Right atrium auricular region (tissue), 2 donors: Measurements from ENCODE around the gene CYTH1. TPM values are rescaled to one million over a fixed set of nuclear protein-coding genes. Genes with fewer than 3 reads are reported as not detected.

Experiments
- DNase-seq: peaks from one replicate; pipeline ENCODE4 v3.0.0-alpha.2; 2019; ENCODE audit warnings: low spot score
- H3K27ac ChIP-seq, 2 donors: fragments of 200-600 bp; sonication (generic); 1 replicate in 1 of 2; 2 replicates in 1 of 2; pipeline ENCODE4 v1.5.1; 2016 to 2019
- H3K27me3 ChIP-seq, 2 donors: fragments of 200-600 bp; sonication (generic); one replicate each; pipeline versions ENCODE4 v1.5.1 to v1.6.0; 2017 to 2019
- H3K36me3 ChIP-seq: fragments of 200-600 bp; sonication (generic); one replicate; pipeline ENCODE4 v1.5.1; 2016
- H3K4me1 ChIP-seq, 2 donors: fragments of 200-600 bp; sonication (generic); one replicate each; pipeline versions ENCODE4 v1.5.1 to v1.6.0; 2017 to 2019
- H3K4me3 ChIP-seq, 2 donors: fragments of 200-600 bp; sonication (generic); 1 replicate in 1 of 2; 2 replicates in 1 of 2; pipeline ENCODE4 v1.5.1; 2017 to 2019; ENCODE audit warnings: mild to moderate bottlenecking in 1 of 2, moderate library complexity in 1 of 2
- H3K9me3 ChIP-seq, 2 donors: fragments of 200-600 bp; sonication (generic); one replicate each; pipeline ENCODE4 v1.5.1; 2019
- CTCF ChIP-seq, 2 donors: fragments of 200-600 bp; sonication (generic); IDR thresholded peaks; one replicate each; pipeline ENCODE4 v1.5.1; 2019; ENCODE audit warnings: antibody characterized with exemption in 2 of 2
- total RNA-seq, 2 donors: library from RNA; depleted of rRNA; stranded (reverse); fragments of >200 nt; gene quantifications; one replicate each; pipeline ENCODE4 v1.1.0, GENCODE V29; 2016

Gene CYTH1
- total RNA-seq, 2 donors from 2014 or later, result 23.8 to 31.0 TPM

GRCh38 chr17:78736526-78737079 lies 45.5 kb downstream of the CYTH1 start:
- no peak for TF ChIP-seq CTCF (IDR thresholded peaks at IDR 0.05)
- Histone ChIP-seq H3K36me3 (no peaks in the 10 kb centered on the region), H3K27ac (peak overlapping the region; percentile 74 to 85), H3K27me3 (no peaks in the 10 kb centered on the region), H3K4me3 (peak overlapping the region; percentile 43 to 46), H3K9me3 (no peaks in the 10 kb centered on the region), H3K4me1 (peaks cover 0 to 77% of the 10 kb centered on the region in 2 donors)
- DNase-seq, result peak; percentile 85

GRCh38 chr17:78735832-78736525 lies 46.1 kb downstream of the CYTH1 start:
- TF ChIP-seq CTCF (IDR thresholded peaks at IDR 0.05), result no peak
- H3K9me3 ChIP-seq, result no peaks in the 10 kb centered on the region
- no peak for DNase-seq
- no peaks in the 10 kb centered on the region for H3K27me3 ChIP-seq
- peaks cover 0 to 75% of the 10 kb centered on the region in 2 donors for H3K4me1 ChIP-seq
- H3K4me3 ChIP-seq, result peak overlapping the region; percentile 43 to 46
- peak overlapping the region; percentile 74 to 85 for H3K27ac ChIP-seq
- no peaks in the 10 kb centered on the region for H3K36me3 ChIP-seq

DNA sequence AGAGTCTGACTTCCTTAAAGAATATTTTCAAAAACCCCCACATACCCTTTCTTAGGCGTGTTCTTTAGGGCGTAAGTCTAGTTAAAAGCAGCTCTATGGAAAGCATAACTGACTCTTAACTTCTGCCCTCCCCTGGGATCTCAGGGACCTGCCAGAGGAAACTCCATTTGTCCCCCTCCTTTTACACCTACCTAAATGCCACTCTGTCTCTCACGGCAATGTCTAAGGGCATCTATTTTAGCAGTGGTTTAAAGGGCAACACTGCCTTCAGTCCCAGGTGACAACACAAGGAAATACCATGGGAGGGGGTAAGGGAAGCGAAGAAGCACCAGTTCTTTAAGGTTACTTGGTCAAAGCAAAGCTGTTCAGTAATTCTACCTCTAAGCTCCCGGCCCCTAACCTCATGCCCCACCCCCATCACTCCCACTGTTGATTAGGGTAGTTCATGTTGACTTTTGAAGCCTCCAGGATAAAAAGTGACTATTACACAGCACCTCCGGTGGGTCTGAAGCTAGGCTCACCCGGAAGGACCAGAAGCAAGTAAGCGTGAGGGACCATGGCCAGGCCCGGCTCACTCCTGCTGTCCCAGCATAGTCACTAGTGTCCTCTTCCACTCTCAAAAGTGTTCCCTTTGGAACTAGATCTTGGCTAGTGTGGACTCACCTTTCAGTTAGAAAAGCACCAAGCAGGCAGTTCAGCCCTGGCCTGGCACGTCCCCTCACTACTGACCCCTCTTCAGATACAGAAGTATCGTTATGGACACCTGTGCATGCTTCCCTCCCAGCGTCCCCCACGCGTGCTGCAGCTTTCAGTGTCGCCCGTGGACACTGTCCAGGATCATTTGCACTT lies 47.1 kb downstream of the CYTH1 start:
- peaks cover 0 to 71% of the 10 kb centered on the region in 2 donors for H3K4me1 ChIP-seq
- H3K9me3 ChIP-seq, result no peaks in the 10 kb centered on the region
- peak overlapping the region; percentile 74 to 85 for H3K27ac ChIP-seq
- TF ChIP-seq CTCF (IDR thresholded peaks at IDR 0.05), result no peak
- no peaks in the 10 kb centered on the region for H3K36me3 ChIP-seq
- no peaks in the 10 kb centered on the region for H3K27me3 ChIP-seq
- H3K4me3 ChIP-seq, result peak overlapping the region; percentile 43 to 46
- no peak for DNase-seq

- Histone ChIP-seq H3K4me3 (no peak overlapping the region), H3K36me3 (no peaks in the 10 kb centered on the region), H3K27me3 (no peaks in the 10 kb centered on the region), H3K27ac (peak overlapping the region in 1 of 2 donors; percentile 66), H3K4me1 (peaks cover 0 to 44% of the 10 kb centered on the region in 2 donors), H3K9me3 (no peaks in the 10 kb centered on the region)
- no peak for TF ChIP-seq CTCF (IDR thresholded peaks at IDR 0.05)
- no peak for DNase-seq
Measured at GRCh38 chr17:78732354-78732753, 49.7 kb downstream of the CYTH1 start.

GRCh38 chr17:78731904-78732303 lies 50.2 kb downstream of the CYTH1 start:
- Histone ChIP-seq H3K27me3 (no peaks in the 10 kb centered on the region), H3K4me3 (no peak overlapping the region), H3K9me3 (no peaks in the 10 kb centered on the region), H3K36me3 (no peaks in the 10 kb centered on the region), H3K4me1 (peaks cover 0 to 40% of the 10 kb centered on the region in 2 donors), H3K27ac (no peak overlapping the region)
- DNase-seq, result no peak
- TF ChIP-seq CTCF (IDR thresholded peaks at IDR 0.05), result no peak
